Common myeloid progenitor, CD34-positive (primary cell): ENCODE measurements around the gene DENND1B.

ENCODE experiments used
- CTCF ChIA-PET: fragments of 350-600 bp; sonication (Branson Sonifier 250); formaldehyde crosslinking; loops from one replicate; lab custom pipeline; 2021; ENCODE audit warnings: antibody characterized with exemption; lab: Charles Lee
- POLR2A ChIA-PET: fragments of 350-600 bp; sonication (Branson Sonifier 250); formaldehyde crosslinking; loops from one replicate; lab custom pipeline; 2021; ENCODE audit warnings: antibody characterized with exemption; lab: Charles Lee
- DNase-seq, 3 donors: peaks; one replicate each; pipeline versions ENCODE4 v3.0.0 to v3.0.0-alpha.2; 2013
- H3K27ac ChIP-seq, 2 experiments: 1 replicate in 1 of 2; 2 replicates in 1 of 2; pipeline ENCODE4 v1.7.0; 2013; ENCODE audit warnings: inconsistent platforms in 2 of 2, low read length in 2 of 2, mild to moderate bottlenecking in 2 of 2, low read depth in 1 of 2, moderate library complexity in 1 of 2; ENCODE audit not compliant: severe bottlenecking in 2 of 2, insufficient read depth in 1 of 2, poor library complexity in 1 of 2
- H3K27me3 ChIP-seq, 5 experiments: replicated peaks in 2 of 5; 1 replicate in 3 of 5; 2 replicates in 2 of 5; pipeline versions ENCODE4 v1.6.1 to v1.7.0; 2013; ENCODE audit warnings: low read length in 4 of 5, mild to moderate bottlenecking in 2 of 5, moderate library complexity in 2 of 5, inconsistent platforms in 1 of 5; ENCODE audit not compliant: insufficient read depth in 5 of 5, control insufficient read depth in 4 of 5
- H3K36me3 ChIP-seq, 4 experiments: 1 replicate in 2 of 4; 2 replicates in 2 of 4; pipeline versions ENCODE4 v1.6.1 to v1.7.0; 2013; ENCODE audit warnings: low read length in 3 of 4, control low read depth in 1 of 4, mild to moderate bottlenecking in 1 of 4; ENCODE audit not compliant: control insufficient read depth in 4 of 4, insufficient read depth in 4 of 4
- H3K4me1 ChIP-seq, 4 experiments: 1 replicate in 3 of 4; 2 replicates in 1 of 4; pipeline versions ENCODE4 v1.6.1 to v1.7.1; 2013; ENCODE audit warnings: low read length in 3 of 4, mild to moderate bottlenecking in 3 of 4, control low read depth in 1 of 4, inconsistent platforms in 1 of 4, moderate library complexity in 1 of 4; ENCODE audit not compliant: control insufficient read depth in 4 of 4, insufficient read depth in 4 of 4; ENCODE audit errors: control extremely low read depth in 1 of 4
- H3K4me3 ChIP-seq, 7 experiments: 1 replicate in 4 of 7; 2 replicates in 3 of 7; pipeline versions ENCODE4 v1.5.1 to v1.7.0; 2013; ENCODE audit warnings: mild to moderate bottlenecking in 7 of 7, low read length in 6 of 7, moderate library complexity in 6 of 7, inconsistent platforms in 2 of 7, low read depth in 2 of 7, control low read depth in 1 of 7; ENCODE audit not compliant: insufficient read depth in 4 of 7, control insufficient read depth in 1 of 7; ENCODE audit errors: extremely low read depth in 1 of 7
- H3K9me3 ChIP-seq, 5 experiments: 1 replicate in 4 of 5; 2 replicates in 1 of 5; pipeline versions ENCODE4 v1.6.1 to v1.7.1; 2013; ENCODE audit warnings: low read length in 4 of 5, mild to moderate bottlenecking in 2 of 5, inconsistent platforms in 1 of 5, low read depth in 1 of 5, moderate library complexity in 1 of 5; ENCODE audit not compliant: control insufficient read depth in 4 of 5, insufficient read depth in 2 of 5; ENCODE audit errors: control extremely low read depth in 1 of 5
- WGBS: methylation state at CpG from one replicate; pipeline ENCODE4 v1.1.5; 2013; ENCODE audit not compliant: insufficient coverage; 5-methylcytosine and 5-hydroxymethylcytosine counted together

Gene DENND1B

DNA sequence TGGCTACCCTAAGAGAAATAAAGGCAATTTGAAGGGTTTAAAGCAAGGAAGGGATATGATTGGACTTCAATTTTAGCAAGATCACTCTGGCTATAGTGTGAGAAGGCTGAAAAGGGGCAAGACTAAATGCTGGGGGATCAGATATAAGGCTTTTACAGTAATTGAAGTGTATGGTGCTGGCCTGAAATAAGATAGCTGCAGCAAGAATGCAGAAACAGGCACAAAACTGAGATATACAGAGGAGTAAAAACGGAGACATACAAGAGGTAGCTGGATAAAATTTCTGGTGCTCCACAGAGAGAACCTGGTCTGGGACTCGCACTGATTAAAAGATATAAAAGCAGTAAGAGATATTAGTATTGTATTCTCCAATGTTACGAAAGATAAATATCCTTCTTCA lies 92.0 kb downstream of the DENND1B start:
- Histone ChIP-seq H3K27me3 (no peaks in the 10 kb centered on the region), H3K4me3 (no peak overlapping the region), H3K36me3 (peaks cover 0 to 3% (median 0%) of the 10 kb centered on the region in 4 experiments), H3K9me3 (peaks cover 0 to 4% (median 0%) of the 10 kb centered on the region in 5 experiments), H3K4me1 (no peaks in the 10 kb centered on the region), H3K27ac (no peak overlapping the region)
- CTCF ChIA-PET: no interaction called here
- DNase-seq: no peak
- POLR2A ChIA-PET: no interaction called here
- WGBS: no CpG with 5 or more reads among the region's 3 CpGs

DNA sequence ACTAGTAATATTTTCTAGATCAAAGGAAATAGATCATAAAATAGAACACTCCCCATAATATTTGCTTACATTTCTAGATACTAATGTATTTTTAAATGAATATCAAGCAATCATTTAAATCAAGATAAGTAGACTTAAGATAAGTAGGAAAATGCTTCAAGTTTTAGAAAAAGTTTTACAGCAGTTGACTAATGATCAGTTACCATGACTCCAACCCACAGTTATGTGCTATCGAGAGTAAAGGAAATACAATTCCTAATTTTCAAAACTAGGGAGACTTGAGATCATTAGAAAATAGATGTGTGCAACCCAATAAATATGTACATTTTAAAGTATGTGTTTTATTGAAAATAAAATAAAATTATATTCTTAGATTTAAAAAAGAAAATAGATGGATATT lies 95.0 kb downstream of the DENND1B start:
- DNase-seq: no peak
- Histone ChIP-seq H3K36me3 (no peaks in the 10 kb centered on the region), H3K9me3 (no peaks in the 10 kb centered on the region), H3K4me1 (peaks cover 0 to 6% (median 2%) of the 10 kb centered on the region in 4 experiments), H3K27ac (no peak overlapping the region), H3K4me3 (no peak overlapping the region), H3K27me3 (no peaks in the 10 kb centered on the region)
- ChIA-PET POLR2A (no interaction called here), CTCF (interaction anchor here (1.4 kb wide), 1 partner anchor 10 kb away, joined by 3 read pairs; no protein-coding TSS in a partner anchor)
- WGBS: no CpG with 5 or more reads among the region's 1 CpG

DNA sequence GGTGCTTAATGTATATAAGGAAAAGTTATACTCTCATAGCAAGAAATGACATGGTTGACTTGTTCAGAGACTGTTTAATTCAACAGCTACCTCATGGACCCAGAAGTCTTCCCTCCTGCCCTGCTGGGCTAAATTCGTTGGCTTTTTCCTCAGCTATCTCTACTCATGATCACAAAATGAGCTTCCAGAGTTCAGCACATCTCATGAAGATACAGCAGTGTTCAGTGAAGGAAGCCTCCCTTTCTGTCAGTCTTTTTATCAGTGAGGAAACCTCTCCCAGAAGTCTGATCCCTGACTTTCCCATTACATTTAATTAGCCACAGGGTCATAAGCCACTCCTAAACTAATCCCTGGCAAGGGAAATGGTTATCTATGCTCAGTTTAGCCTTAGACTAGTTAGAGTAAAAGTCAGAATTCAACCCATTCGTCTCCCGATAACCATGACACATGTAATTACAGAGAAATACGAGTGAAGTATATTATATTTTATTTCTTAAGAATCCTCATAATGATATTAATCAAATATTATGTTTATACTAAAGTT lies 97.5 kb downstream of the DENND1B start:
- POLR2A ChIA-PET: no interaction called here
- H3K27me3 ChIP-seq: no peaks in the 10 kb centered on the region
- WGBS: 100% methylated on average over 1 of the region's 4 CpGs

DNA sequence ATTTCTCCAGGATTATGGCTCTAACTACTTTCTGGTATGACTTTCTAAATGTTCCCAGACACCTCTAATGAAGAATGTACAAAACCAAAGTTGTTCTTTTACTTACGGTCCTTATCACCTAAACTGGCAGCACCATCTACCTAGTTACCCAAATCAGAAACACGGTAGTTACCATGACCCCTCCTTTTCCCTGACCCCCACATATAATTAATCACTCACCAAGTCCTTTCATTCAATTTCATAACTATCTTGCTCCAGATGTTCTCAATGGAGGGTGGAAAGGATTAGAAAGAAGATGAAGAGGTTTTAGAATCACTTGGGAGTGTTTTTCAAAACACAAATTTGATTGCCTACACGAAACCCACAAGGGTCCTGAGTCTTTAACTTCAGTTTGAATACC lies 98.0 kb downstream of the DENND1B start:
- ChIA-PET CTCF (interaction anchor here (1.6 kb wide), 1 partner anchor 17 kb away, joined by 4 read pairs; no protein-coding TSS in a partner anchor), POLR2A (no interaction called here)
- no peak for DNase-seq
- no peak overlapping the region for H3K4me3 ChIP-seq
- no peaks in the 10 kb centered on the region for H3K9me3 ChIP-seq
- no peaks in the 10 kb centered on the region for H3K36me3 ChIP-seq
- H3K27me3 ChIP-seq: no peaks in the 10 kb centered on the region
- 100% methylated on average over 2 of the region's 3 CpGs for whole genome bisulfite sequencing
- H3K27ac ChIP-seq: no peak overlapping the region
- peaks cover 0 to 6% (median 2%) of the 10 kb centered on the region in 4 experiments for H3K4me1 ChIP-seq

More for the DNA sequence above, 97.5 kb downstream of the DENND1B start:
- DNase-seq: no peak
- H3K4me3 ChIP-seq: no peak overlapping the region
- no peak overlapping the region for H3K27ac ChIP-seq
- CTCF ChIA-PET: interaction anchor here (1.6 kb wide), 1 partner anchor 16 kb away, joined by 4 read pairs; no protein-coding TSS in a partner anchor
- peaks cover 0 to 6% (median 2%) of the 10 kb centered on the region in 4 experiments for H3K4me1 ChIP-seq
- H3K9me3 ChIP-seq: no peaks in the 10 kb centered on the region
- no peaks in the 10 kb centered on the region for H3K36me3 ChIP-seq

DNA sequence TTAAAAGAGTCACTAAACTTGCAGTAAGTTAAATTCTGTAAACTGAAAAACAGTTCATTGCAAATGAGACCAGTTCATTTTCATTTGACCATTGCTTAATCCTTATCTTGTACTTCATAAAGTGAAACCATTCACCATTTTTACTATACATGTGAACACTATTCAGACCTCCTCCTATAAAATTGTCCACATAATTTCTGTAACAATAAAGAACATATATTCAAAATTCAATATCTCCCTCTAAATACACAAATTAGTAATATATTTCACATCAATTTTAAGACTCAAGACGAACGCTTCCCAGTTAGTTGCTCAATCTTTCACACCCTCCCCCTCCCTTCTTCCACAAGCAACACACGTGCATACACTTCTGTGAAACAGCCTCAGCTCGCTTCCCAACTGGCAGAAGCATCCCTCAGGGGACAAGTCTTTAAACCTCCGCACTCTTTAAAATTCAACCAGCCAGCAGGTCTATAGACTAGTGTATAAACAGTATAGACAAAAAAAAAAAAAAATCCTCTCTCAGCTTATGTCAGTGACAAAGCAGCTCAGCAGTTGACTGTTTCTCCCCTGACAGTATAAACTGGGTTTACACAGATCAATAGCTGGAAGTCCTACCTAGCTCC lies 99.6 kb downstream of the DENND1B start:
- Histone ChIP-seq H3K9me3 (no peaks in the 10 kb centered on the region), H3K4me1 (peaks cover 0 to 6% (median 2%) of the 10 kb centered on the region in 4 experiments), H3K27me3 (no peaks in the 10 kb centered on the region), H3K36me3 (peaks cover 0 to 4% (median 0%) of the 10 kb centered on the region in 4 experiments), H3K4me3 (peak overlapping the region in 3 of 7 experiments; percentile 16 to 46 (median 35)), H3K27ac (no peak overlapping the region)
- peak in 1 of 3 donors; percentile 22 for DNase-seq
- CTCF ChIA-PET: interaction anchor here (1.3 kb wide), 1 partner anchor 61 kb away, joined by 4 read pairs; no protein-coding TSS in a partner anchor
- 56% methylated on average over 3 of the region's 5 CpGs for WGBS
- POLR2A ChIA-PET: no interaction called here

DNA sequence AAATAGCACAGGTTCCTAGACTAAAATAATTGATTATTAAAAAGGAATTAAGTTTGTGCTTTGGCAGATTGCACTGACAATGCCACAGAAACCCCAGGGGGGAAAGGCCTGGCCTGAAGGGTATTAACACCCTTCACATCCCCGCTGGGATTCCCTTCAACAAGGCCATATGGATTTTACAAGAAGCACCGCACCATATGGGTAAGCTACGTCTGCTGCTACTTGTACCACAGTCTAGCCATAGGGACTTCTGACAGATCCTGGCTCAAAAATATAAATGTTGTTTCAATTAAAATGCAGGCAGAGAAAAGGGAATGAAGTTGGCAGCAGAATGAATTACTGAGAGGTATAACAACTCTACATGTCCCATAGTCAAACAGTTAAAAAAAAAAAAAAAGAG lies 101.0 kb downstream of the DENND1B start:
- H3K9me3 ChIP-seq: no peaks in the 10 kb centered on the region
- H3K27ac ChIP-seq: no peak overlapping the region
- peaks cover 0 to 6% (median 2%) of the 10 kb centered on the region in 4 experiments for H3K4me1 ChIP-seq
- no peaks in the 10 kb centered on the region for H3K27me3 ChIP-seq
- DNase-seq: no peak
- H3K36me3 ChIP-seq: peaks cover 0 to 4% (median 0%) of the 10 kb centered on the region in 4 experiments
- H3K4me3 ChIP-seq: no peak overlapping the region
- CTCF ChIA-PET: interaction anchor here (1.2 kb wide), 1 partner anchor 17 kb away, joined by 4 read pairs; no protein-coding TSS in a partner anchor
- 100% methylated on average over 1 of the region's 3 CpGs for WGBS
- POLR2A ChIA-PET: no interaction called here

DNA sequence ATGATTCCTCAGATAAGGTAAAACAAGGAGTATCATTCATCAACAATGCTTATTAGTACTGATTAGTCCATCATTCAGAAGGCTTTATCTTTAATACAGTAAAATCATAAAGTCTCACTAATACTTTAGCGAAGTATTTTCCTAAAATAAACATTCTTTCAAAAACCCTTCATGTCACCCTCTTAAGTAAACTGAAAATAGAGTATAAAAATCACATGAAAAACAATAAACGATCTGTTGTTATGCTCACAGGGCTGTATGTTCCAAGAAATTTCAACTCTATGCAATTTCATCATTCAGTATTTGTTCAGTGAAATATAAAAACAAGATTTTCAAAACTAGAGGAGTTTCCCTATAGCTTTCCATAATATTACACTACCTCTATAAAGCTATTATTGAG lies 102.0 kb downstream of the DENND1B start:
- H3K9me3 ChIP-seq: no peaks in the 10 kb centered on the region
- ChIA-PET CTCF (no interaction called here), POLR2A (no interaction called here)
- no peak for DNase-seq
- H3K4me3 ChIP-seq: no peak overlapping the region
- 83% methylated on average over 1 of the region's 2 CpGs for WGBS
- no peaks in the 10 kb centered on the region for H3K27me3 ChIP-seq
- no peak overlapping the region for H3K27ac ChIP-seq
- H3K36me3 ChIP-seq: peaks cover 0 to 4% (median 0%) of the 10 kb centered on the region in 4 experiments
- peaks cover 0 to 6% (median 2%) of the 10 kb centered on the region in 4 experiments for H3K4me1 ChIP-seq
